NT2/D1 (cell line): Measurements from ENCODE around the gene PCARE.

Experiments used
- DNase-seq: peaks from one replicate; pipeline ENCODE4 v3.0.0-alpha.2; 2011; ENCODE audit warnings: low read depth, low spot score
- H3K27me3 ChIP-seq: 2 replicates; pipeline ENCODE4 v1.6.0; 2011; ENCODE audit warnings: mild to moderate bottlenecking; ENCODE audit not compliant: insufficient read length, insufficient read depth
- H3K36me3 ChIP-seq: 2 replicates; pipeline ENCODE4 v1.6.1; 2011; ENCODE audit warnings: mild to moderate bottlenecking, low read length, mixed read lengths; ENCODE audit not compliant: insufficient read depth, insufficient read length
- H3K4me1 ChIP-seq: 2 replicates; pipeline ENCODE4 v1.5.1; 2011; ENCODE audit not compliant: insufficient read depth, insufficient read length
- H3K4me3 ChIP-seq: 2 replicates; pipeline ENCODE4 v1.5.1; 2011; ENCODE audit warnings: low read depth; ENCODE audit not compliant: insufficient read length
- H3K9ac ChIP-seq: 2 replicates; pipeline ENCODE4 v1.6.0; 2011; ENCODE audit warnings: low read depth; ENCODE audit not compliant: insufficient read length
- H3K9me3 ChIP-seq: 2 replicates; pipeline ENCODE4 v1.5.1; 2011; ENCODE audit warnings: mild to moderate bottlenecking, low read length; ENCODE audit not compliant: insufficient read depth
- SUZ12 ChIP-seq: IDR thresholded peaks from 2 replicates; pipeline ENCODE4 v1.6.1; 2011; ENCODE audit not compliant: insufficient read length, insufficient read depth; ENCODE audit errors: extremely low read depth
- YY1 ChIP-seq: IDR thresholded peaks from 2 replicates; pipeline ENCODE4 v1.6.1; 2011; ENCODE audit not compliant: insufficient read length, insufficient read depth
- ZNF274 ChIP-seq: IDR thresholded peaks from 2 replicates; pipeline ENCODE4 v1.6.1; 2011; ENCODE audit warnings: mild to moderate bottlenecking, low read depth, low read length

The PCARE gene

GRCh38 chr2:29013057-29013780, 61.1 kb downstream of the PCARE start:
- H3K36me3 ChIP-seq, result no peaks in the 10 kb centered on the region
- TF ChIP-seq YY1, result no peak
- TF ChIP-seq SUZ12, result no peak
- TF ChIP-seq ZNF274, result no peak
- no peaks in the 10 kb centered on the region for H3K27me3 ChIP-seq
- H3K4me3 ChIP-seq, result no peak overlapping the region
- H3K4me1 ChIP-seq, result peaks cover 32% of the 10 kb centered on the region
- DNase-seq, result no peak
- no peaks in the 10 kb centered on the region for H3K9me3 ChIP-seq
- no peak overlapping the region for H3K9ac ChIP-seq

GRCh38 chr2:29012211-29012681, 62.1 kb downstream of the PCARE start:
- H3K9ac ChIP-seq, result no peak overlapping the region
- H3K4me3 ChIP-seq, result no peak overlapping the region
- no peaks in the 10 kb centered on the region for H3K36me3 ChIP-seq
- no peak for TF ChIP-seq YY1
- TF ChIP-seq ZNF274, result no peak
- TF ChIP-seq SUZ12, result no peak
- DNase-seq, result no peak
- H3K27me3 ChIP-seq, result no peaks in the 10 kb centered on the region
- peaks cover 32% of the 10 kb centered on the region for H3K4me1 ChIP-seq
- no peaks in the 10 kb centered on the region for H3K9me3 ChIP-seq
